HEK293 (cell line): Measurements from ENCODE around the gene PKIG.

ENCODE experiments used
- CTCF ChIP-seq: fragments of 450-650 bp; formaldehyde crosslinking; IDR thresholded peaks from 2 replicates; pipeline ENCODE4 v1.5.1; 2016; ENCODE audit warnings: missing biosample characterization, missing genetic modification characterization
- MEIS1 ChIP-seq: sonication (generic); formaldehyde crosslinking; IDR thresholded peaks from 2 replicates; pipeline ENCODE4 v1.8.1; 2022; ENCODE audit warnings: missing genetic modification reagents, mild to moderate bottlenecking, borderline replicate concordance
- YY1 ChIP-seq: fragments of 450-650 bp; formaldehyde crosslinking; IDR thresholded peaks from 2 replicates; pipeline ENCODE4 v1.5.1; 2018; ENCODE audit warnings: missing biosample characterization, missing genetic modification characterization
- ZBTB1 ChIP-seq: fragments of 450-650 bp; formaldehyde crosslinking; IDR thresholded peaks from 2 replicates; pipeline ENCODE4 v1.5.1; 2016; ENCODE audit warnings: missing biosample characterization, missing genetic modification characterization
- ZBTB17 ChIP-seq: fragments of 450-650 bp; formaldehyde crosslinking; IDR thresholded peaks from 2 replicates; pipeline ENCODE4 v1.5.1; 2016; ENCODE audit warnings: missing biosample characterization, missing genetic modification characterization
- ZBTB26 ChIP-seq: fragments of 450-650 bp; formaldehyde crosslinking; optimal IDR thresholded peaks from 2 replicates; pipeline ENCODE3; 2016; ENCODE audit warnings: missing biosample characterization, mild to moderate bottlenecking, missing genetic modification characterization
- ZBTB8A ChIP-seq: fragments of 450-650 bp; formaldehyde crosslinking; IDR thresholded peaks from 2 replicates; pipeline ENCODE4 v1.5.1; 2016; ENCODE audit warnings: missing biosample characterization, missing genetic modification characterization
- ZNF132 ChIP-seq: fragments of 450-650 bp; formaldehyde crosslinking; IDR thresholded peaks from 2 replicates; pipeline ENCODE4 v1.5.1; 2017; ENCODE audit warnings: missing biosample characterization, missing genetic modification characterization, borderline replicate concordance
- ZNF350 ChIP-seq: fragments of 450-650 bp; formaldehyde crosslinking; IDR thresholded peaks from 2 replicates; pipeline ENCODE4 v1.5.0; 2017; ENCODE audit warnings: missing biosample characterization, mild to moderate bottlenecking, missing genetic modification characterization
- ZNF707 ChIP-seq: fragments of 450-650 bp; formaldehyde crosslinking; IDR thresholded peaks from 2 replicates; pipeline ENCODE4 v1.5.1; 2016; ENCODE audit warnings: missing biosample characterization, missing genetic modification characterization
- TF ChIP-seq, protein P1 (sequence below): fragments of 450-650 bp; formaldehyde crosslinking; IDR thresholded peaks from 2 replicates; pipeline ENCODE4 v1.5.1; 2016; ENCODE audit warnings: missing biosample characterization, missing genetic modification characterization

DNA sequence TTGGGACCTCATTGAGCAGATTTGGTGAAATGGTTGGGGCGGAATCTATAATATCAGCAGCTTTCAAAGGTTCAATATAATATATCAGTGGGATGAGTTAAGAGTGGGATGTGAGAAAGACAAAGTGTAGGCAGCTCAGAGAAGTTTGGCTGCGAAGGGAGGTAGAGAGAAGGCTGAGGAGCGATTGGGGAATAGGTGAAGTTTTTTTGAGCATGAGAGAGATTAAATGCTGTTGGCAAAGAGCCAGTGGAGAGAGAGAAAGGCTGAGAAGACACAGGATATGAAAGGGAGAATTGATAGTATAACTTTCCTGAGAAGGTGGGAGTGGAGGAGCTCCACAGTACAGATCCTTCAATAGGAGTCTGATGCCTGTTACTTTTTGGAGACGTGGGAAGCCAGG lies 48.5 kb upstream of the PKIG start:
- TF ChIP-seq ZBTB26 (tag by site-specific recombination) (no peak), CTCF (no peak), ZNF707 (tag by site-specific recombination) (no peak), ZBTB17 (no peak), ZNF350 (tag by site-specific recombination) (no peak), ZBTB1 (tag by site-specific recombination) (no peak), ZNF132 (tag by site-specific recombination) (no peak), YY1 (tag by site-specific recombination) (no peak), MEIS1 (CRISPR knock-in tag) (no peak), ZBTB8A (tag by site-specific recombination) (no peak)
- TF ChIP-seq, protein P1, sequence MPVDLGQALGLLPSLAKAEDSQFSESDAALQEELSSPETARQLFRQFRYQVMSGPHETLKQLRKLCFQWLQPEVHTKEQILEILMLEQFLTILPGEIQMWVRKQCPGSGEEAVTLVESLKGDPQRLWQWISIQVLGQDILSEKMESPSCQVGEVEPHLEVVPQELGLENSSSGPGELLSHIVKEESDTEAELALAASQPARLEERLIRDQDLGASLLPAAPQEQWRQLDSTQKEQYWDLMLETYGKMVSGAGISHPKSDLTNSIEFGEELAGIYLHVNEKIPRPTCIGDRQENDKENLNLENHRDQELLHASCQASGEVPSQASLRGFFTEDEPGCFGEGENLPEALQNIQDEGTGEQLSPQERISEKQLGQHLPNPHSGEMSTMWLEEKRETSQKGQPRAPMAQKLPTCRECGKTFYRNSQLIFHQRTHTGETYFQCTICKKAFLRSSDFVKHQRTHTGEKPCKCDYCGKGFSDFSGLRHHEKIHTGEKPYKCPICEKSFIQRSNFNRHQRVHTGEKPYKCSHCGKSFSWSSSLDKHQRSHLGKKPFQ (tag by site-specific recombination) = no peak
